Activated CD8-positive, alpha-beta T cell treated with anti-CD3 and anti-CD28 coated beads for 36 hours (primary cell): ENCODE measurements around the gene IFT22. TPM values are rescaled to one million over a fixed set of nuclear protein-coding genes. Genes with fewer than 3 reads are reported as not detected.

Experiments used
- ATAC-seq: fragments of 200-7000 bp; cut with Tn5 transposase; one replicate; pipeline ENCODE4 v1.10.0; 2021; ENCODE audit warnings: mild to moderate bottlenecking, moderate library complexity
- CTCF ChIA-PET: fragments of 350-600 bp; sonication (Branson Sonifier 250); formaldehyde crosslinking; loops from one replicate; lab custom pipeline; 2021; ENCODE audit warnings: antibody characterized with exemption; lab: Charles Lee
- POLR2A ChIA-PET: fragments of 350-600 bp; sonication (Branson Sonifier 250); formaldehyde crosslinking; loops from one replicate; lab custom pipeline; 2021; ENCODE audit warnings: antibody characterized with exemption; lab: Charles Lee
- DNase-seq: peaks from one replicate; pipeline ENCODE4 v3.0.0-alpha.2; 2020
- H3K27ac Mint-ChIP-seq: one replicate; pipeline ENCODE4 v1.8.0; 2021; ENCODE audit warnings: mild to moderate bottlenecking, mixed read lengths
- H3K27me3 Mint-ChIP-seq: one replicate; pipeline ENCODE4 v1.8.0; 2021; ENCODE audit warnings: mixed read lengths
- H3K36me3 Mint-ChIP-seq: one replicate; pipeline ENCODE4 v1.8.0; 2021; ENCODE audit warnings: low read depth, mixed read lengths
- H3K4me1 Mint-ChIP-seq: one replicate; pipeline ENCODE4 v1.8.0; 2021; ENCODE audit warnings: low read depth, mixed read lengths
- H3K4me3 Mint-ChIP-seq: one replicate; pipeline ENCODE4 v1.8.0; 2021; ENCODE audit warnings: mild to moderate bottlenecking, moderate library complexity, mixed read lengths
- H3K9me3 Mint-ChIP-seq: one replicate; pipeline ENCODE4 v1.8.0; 2021; ENCODE audit warnings: mixed read lengths
- intact Hi-C: fragments of 100-400 bp; cut with micrococcal nuclease; formaldehyde crosslinking; loops from one replicate; pipeline ENCODE4 v1.10.0; 2022
- total RNA-seq, 2 experiments: library from RNA; stranded (reverse); gene quantifications; one replicate each; pipeline ENCODE4 v1.2.3, GENCODE V29; 2021
- TF ChIP-seq, protein P1 (sequence below): fragments of 200-600 bp; IDR thresholded peaks from one replicate; pipeline ENCODE4 v1.8.0; 2022; ENCODE audit warnings: antibody characterized with exemption, mild to moderate bottlenecking

The IFT22 gene
- total RNA-seq, 2 experiments from 2014 or later = 3.8 to 5.1 TPM

DNA sequence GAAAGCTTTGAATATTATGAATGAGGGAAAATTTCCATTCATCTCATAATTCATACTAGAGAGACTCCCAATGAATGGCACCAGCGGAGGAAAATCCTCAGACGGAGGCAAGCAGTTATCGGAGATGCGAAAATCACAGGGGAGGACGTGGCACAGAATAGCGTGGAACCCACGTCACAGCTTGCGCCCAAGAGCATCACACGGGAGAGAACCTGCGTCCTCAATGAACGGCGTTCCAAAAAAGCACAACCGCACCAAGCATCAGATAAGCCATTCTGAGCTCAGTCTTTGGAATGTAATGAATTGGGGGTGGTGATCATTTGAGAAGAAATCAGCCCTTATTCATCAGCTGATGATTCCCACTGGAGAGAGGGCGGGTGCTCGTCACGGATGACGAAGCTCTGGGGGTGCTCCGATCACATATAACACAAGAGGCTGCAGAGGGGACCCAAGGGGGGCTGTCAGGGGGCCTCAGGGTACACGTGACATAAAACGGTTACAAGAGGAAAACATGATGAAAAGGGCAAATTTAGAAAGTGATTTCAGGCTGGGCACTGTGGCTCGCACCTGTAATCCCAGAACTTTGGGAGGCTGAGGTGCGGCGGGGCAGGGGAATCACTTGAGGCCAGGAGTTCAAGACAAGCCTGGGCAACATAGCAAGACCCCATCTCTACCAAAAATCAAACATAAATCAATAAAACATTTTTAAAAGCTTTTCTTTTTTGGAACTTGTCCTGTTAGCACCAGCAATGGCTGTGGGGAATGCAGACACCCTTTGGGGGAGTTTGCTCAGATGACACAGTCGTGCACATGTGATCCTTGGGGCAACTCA, 42.9 kb downstream of the IFT22 start:
- ATAC-seq = no peak
- ChIA-PET CTCF (interaction anchor here (1.3 to 1.4 kb wide), 2 partner anchors 11 to 36 kb away, joined by 3 to 4 read pairs; no protein-coding TSS in a partner anchor), POLR2A (interaction anchor here (0.7 kb wide), 1 partner anchor 14 kb away, joined by 3 read pairs; no protein-coding TSS in a partner anchor)
- Mint-ChIP-seq H3K9me3 (no peaks in the 10 kb centered on the region), H3K4me3 (no peak overlapping the region), H3K36me3 (no peaks in the 10 kb centered on the region), H3K27ac (no peak overlapping the region), H3K4me1 (peaks cover 5% of the 10 kb centered on the region), H3K27me3 (peaks cover 4% of the 10 kb centered on the region)
- TF ChIP-seq, protein P1, sequence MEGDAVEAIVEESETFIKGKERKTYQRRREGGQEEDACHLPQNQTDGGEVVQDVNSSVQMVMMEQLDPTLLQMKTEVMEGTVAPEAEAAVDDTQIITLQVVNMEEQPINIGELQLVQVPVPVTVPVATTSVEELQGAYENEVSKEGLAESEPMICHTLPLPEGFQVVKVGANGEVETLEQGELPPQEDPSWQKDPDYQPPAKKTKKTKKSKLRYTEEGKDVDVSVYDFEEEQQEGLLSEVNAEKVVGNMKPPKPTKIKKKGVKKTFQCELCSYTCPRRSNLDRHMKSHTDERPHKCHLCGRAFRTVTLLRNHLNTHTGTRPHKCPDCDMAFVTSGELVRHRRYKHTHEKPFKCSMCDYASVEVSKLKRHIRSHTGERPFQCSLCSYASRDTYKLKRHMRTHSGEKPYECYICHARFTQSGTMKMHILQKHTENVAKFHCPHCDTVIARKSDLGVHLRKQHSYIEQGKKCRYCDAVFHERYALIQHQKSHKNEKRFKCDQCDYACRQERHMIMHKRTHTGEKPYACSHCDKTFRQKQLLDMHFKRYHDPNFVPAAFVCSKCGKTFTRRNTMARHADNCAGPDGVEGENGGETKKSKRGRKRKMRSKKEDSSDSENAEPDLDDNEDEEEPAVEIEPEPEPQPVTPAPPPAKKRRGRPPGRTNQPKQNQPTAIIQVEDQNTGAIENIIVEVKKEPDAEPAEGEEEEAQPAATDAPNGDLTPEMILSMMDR = no peak
- DNase-seq = no peak
- intact Hi-C loops = no loop called here

GRCh38 chr7:101277155-101277554, 44.5 kb downstream of the IFT22 start:
- ChIA-PET POLR2A (interaction anchor here (0.9 kb wide), 1 partner anchor 37 kb away, joined by 4 read pairs; no protein-coding TSS in a partner anchor), CTCF (interaction anchor here (1.5 kb wide), 1 partner anchor 13 kb away, joined by 5 read pairs; no protein-coding TSS in a partner anchor)
- TF ChIP-seq, protein P1 = no peak
- no peaks in the 10 kb centered on the region for H3K9me3 Mint-ChIP-seq
- H3K27me3 Mint-ChIP-seq = peaks cover 11% of the 10 kb centered on the region
- H3K36me3 Mint-ChIP-seq = no peaks in the 10 kb centered on the region
- H3K4me3 Mint-ChIP-seq = no peak overlapping the region
- H3K27ac Mint-ChIP-seq = no peak overlapping the region
- ATAC-seq (no peak), DNase-seq (no peak)
- H3K4me1 Mint-ChIP-seq = no peaks in the 10 kb centered on the region
- intact Hi-C loops = no loop called here

DNA sequence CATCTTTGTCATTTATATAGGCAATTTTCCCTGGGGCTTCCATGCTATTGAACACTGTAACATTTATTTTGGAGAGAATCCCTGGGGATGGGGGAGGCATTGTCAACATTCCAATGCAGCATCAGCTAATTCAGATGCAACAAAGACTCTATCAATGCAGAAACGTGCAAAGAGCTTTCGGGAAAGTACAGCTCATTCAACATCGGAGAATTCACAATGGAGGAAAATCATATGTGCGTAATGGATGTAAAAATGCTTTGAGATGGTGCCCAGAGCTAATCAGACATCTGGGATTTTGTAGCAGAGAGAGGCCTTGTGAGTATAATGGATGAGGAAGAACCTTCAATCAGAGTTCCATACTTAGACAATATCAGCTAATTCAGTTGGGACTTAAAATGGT, 48.4 kb downstream of the IFT22 start:
- H3K27ac Mint-ChIP-seq = no peak overlapping the region
- intact Hi-C loops = no loop called here

DNA sequence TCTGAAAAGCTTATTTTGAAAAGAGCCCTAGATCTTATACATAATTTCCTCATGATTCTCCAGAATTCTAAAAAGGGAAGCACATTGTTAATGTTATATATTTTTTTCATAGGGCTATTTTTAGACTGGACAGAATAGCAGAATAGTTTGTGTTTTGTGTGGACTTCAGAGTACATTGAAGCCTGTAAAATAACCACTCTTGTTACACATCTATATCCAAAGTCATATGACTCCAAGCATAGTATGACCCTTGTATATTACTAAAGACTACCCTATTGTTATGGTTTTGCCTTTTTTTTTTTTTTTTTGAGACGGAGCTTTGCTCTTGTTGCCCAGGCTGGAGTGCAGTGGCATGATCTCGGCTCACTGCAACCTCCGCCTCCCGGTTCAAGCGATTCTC, 50.6 kb downstream of the IFT22 start:
- Mint-ChIP-seq H3K4me3 (no peak overlapping the region), H3K27me3 (peaks cover 10% of the 10 kb centered on the region), H3K4me1 (no peaks in the 10 kb centered on the region), H3K9me3 (no peaks in the 10 kb centered on the region), H3K36me3 (no peaks in the 10 kb centered on the region), H3K27ac (no peak overlapping the region)
- TF ChIP-seq, protein P1 = no peak
- ChIA-PET POLR2A (no interaction called here), CTCF (no interaction called here)
- intact Hi-C loops = no loop called here
- DNase-seq (no peak), ATAC-seq (no peak)

More for the DNA sequence above, 48.4 kb downstream of the IFT22 start:
- DNase-seq = no peak
- no peak overlapping the region for H3K4me3 Mint-ChIP-seq
- H3K4me1 Mint-ChIP-seq = no peaks in the 10 kb centered on the region
- no peak for ATAC-seq
- H3K9me3 Mint-ChIP-seq = no peaks in the 10 kb centered on the region
- TF ChIP-seq, protein P1 = no peak
- H3K36me3 Mint-ChIP-seq = no peaks in the 10 kb centered on the region
- peaks cover 8% of the 10 kb centered on the region for H3K27me3 Mint-ChIP-seq
- CTCF ChIA-PET = interaction anchor here (1.0 to 1.2 kb wide), 3 partner anchors 10 to 42 kb away, joined by 3 to 4 read pairs (median 3); no protein-coding TSS in a partner anchor
- POLR2A ChIA-PET = no interaction called here

DNA sequence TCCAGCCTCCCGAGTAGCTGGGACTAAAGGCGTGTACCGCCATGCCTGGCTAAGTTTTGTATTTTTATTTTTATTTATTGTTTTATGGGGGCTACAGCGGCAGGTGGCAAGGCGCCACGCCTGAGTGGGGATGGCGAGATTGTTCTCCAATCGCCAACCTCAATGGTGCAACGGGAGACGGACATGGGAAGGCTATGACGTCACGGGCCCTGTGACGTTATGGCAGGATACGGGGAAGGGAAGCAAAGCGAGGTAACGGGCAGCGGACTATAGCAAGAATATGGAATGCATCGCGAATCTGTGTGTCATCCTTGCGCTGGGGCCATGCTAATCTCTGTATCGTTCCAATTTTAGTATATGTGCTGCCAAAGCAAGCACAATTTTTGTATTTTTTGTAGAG, 51.9 kb downstream of the IFT22 start:
- DNase-seq (no peak), ATAC-seq (no peak)
- intact Hi-C loops = no loop called here
- Mint-ChIP-seq H3K9me3 (no peaks in the 10 kb centered on the region), H3K4me3 (no peak overlapping the region), H3K27ac (no peak overlapping the region), H3K27me3 (peaks cover 10% of the 10 kb centered on the region), H3K4me1 (no peaks in the 10 kb centered on the region), H3K36me3 (no peaks in the 10 kb centered on the region)
- TF ChIP-seq, protein P1 = no peak
- ChIA-PET POLR2A (no interaction called here), CTCF (no interaction called here)
